HS-5 (cell line): ENCODE measurements around the gene ABCG4.
"Not testable (repeated sequence)": the region's sequence is repeated elsewhere in the genome, so short reads cannot be mapped to it uniquely, and the experiment has no call there.

Source experiments
- DNase-seq: peaks from one replicate; pipeline ENCODE4 v3.0.0-alpha.2; 2012; ENCODE audit warnings: low read depth

Gene ABCG4

GRCh38 chr11:119154178-119154577 lies 5.3 kb downstream of the ABCG4 start:
- no peak for DNase-seq

DNA sequence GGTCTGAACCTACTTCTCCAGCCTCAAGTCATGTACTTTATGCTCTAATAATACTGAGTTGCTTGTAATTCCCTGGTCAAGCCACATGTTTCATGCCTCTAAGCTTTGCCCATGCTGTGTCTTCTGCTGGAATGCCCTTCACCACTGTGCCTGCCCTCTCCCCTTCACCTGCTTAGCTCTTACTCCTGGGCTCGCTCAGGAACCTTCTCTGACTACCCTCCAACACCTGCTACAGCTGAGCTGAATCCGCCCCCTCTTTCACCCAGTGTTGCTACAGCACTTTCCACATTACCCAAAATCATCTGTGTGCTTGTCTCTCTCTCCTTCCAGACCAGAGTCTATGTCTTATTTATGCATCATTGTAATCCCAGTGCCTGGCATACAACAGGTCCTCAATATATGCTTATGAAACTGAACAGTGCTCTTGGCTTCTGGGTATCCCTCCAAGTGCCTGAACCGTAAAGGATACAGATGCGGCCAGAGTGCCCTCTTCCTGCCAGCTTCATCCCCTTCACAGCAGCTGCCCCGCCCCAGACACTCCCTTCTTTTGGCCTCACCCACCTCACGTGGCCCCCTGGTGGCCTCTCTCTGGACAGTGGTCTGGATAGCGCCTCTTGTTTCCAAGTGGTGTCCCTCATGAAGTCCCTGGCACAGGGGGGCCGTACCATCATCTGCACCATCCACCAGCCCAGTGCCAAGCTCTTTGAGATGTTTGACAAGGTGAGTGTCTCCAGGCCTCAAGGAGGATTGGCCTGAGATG lies 7.1 kb downstream of the ABCG4 start:
- no peak for DNase-seq

DNA sequence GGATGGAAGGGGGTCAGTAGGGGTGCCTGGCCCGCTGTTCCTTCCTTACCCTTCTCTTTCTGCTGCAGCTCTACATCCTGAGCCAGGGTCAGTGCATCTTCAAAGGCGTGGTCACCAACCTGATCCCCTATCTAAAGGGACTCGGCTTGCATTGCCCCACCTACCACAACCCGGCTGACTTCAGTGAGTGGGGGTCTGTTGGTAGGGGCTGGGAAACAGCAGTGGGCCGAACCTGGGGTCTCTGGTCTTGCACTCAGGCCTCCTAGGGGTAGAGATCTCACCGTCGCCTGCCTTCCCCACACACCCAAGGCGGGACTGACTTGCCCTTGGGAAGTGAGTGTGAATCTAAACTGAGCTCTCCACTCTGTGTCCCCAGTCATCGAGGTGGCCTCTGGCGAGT lies 7.6 kb downstream of the ABCG4 start:
- DNase-seq: no peak

DNA sequence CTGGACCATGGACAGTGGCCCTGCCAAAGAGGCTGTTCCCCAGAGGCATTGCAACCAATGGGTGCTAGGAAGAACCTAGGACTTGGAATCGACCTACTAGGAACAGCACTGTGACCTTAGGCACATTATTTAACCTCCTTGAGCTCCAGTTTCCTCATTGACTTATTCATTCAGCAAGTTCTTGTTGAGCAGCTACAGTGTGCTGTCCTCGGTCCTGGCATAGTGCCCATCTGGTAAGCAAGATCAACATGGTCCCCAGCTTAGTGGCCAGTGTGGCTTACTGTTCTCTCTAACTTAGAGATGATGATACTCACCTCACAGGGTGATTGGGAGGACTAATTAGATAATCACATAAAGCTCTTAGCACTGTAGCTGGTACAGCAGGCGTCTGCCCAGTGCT lies 8.2 kb downstream of the ABCG4 start:
- no peak for DNase-seq

- DNase-seq: no peak
Measured at GRCh38 chr11:119158467-119158866, 9.6 kb downstream of the ABCG4 start.

DNA sequence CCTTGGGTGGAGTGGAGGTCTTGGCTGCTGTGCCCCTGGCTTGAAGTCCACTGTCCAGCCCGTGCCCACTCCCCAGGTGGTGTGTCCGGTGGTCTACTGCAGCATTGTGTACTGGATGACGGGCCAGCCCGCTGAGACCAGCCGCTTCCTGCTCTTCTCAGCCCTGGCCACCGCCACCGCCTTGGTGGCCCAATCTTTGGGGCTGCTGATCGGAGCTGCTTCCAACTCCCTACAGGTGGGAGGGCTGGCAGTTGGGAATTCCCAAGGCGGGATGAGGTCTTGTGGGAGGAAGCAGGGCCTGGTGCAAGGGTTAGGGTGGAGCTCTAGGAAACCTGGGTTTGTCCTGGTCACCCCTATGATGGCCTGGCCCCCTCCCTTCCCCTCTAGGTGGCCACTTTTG lies 11.3 kb downstream of the ABCG4 start:
- no peak for DNase-seq

GRCh38 chr11:119161871-119162270 lies 13.0 kb downstream of the ABCG4 start:
- no peak for DNase-seq

- DNase-seq: no peak
Measured at GRCh38 chr11:119166368-119167076, 17.7 kb downstream of the ABCG4 start.

GRCh38 chr11:119167077-119167458 lies 18.2 kb downstream of the ABCG4 start:
- DNase-seq: not testable (repeated sequence)

GRCh38 chr11:119167933-119168332 lies 19.1 kb downstream of the ABCG4 start:
- no peak for DNase-seq

- DNase-seq: peak; percentile 44
Measured at GRCh38 chr11:119168471-119169281, 19.8 kb downstream of the ABCG4 start, which contains the start of gene NLRX1. Gene NLRX1, plus strand, starts transcription at chr11:119168725. Its CDS starts 2,679 bp downstream, at chr11:119171404.

DNA sequence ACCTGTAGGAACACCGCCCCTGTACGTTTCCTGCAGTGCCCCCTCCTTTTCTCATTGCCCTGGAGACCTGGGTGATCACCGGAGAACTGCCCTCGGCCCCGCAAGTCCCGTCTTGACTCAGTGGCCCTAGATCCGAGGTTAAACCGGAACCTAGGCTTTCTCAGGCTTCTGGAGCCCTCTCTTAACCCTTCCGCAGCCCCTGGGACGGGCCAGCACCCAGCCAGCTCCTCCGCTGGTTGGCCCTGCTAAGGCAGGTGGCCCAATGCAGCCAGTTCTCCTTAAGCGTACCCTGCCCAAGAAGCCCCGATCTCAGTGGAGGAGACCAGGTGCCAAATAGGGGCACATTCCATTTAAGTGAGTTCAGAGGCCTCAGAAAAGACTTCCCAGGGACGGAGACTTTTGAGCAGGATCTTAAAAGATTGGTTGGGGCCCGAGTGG lies 20.4 kb downstream of the ABCG4 start:
- no peak for DNase-seq

GRCh38 chr11:119172513-119172912 lies 23.7 kb downstream of the ABCG4 start:
- no peak for DNase-seq

GRCh38 chr11:119173453-119173852 lies 24.6 kb downstream of the ABCG4 start:
- no peak for DNase-seq

DNA sequence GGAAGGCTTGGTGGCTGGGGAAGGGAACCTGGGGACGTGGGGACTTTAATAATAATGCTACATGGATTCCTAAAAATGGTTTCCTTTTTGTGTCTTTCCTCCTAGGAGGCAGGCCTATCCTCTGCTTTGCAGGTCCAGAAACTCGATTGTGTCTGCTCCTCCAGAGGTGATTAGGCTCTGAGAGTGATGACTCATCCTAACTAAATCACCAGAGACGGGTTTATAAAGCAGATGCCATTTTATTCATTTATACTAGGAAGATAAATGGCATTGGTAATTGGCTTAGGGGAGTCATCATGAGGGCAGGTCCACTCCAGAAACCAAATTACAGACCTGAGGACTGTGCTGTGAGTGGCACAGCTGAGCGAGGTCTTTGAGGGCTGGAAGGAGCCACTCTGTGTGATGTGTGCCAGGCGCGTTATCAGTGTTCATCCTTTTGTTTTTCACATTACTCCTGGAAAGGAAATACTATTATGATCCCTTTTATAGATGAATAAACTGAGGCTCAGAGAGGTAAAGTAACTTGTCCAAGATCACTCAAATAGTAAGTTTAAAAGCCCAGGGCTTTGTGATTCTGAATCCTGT lies 26.7 kb downstream of the ABCG4 start:
- DNase-seq: no peak

GRCh38 chr11:119178166-119178680 lies 29.4 kb downstream of the ABCG4 start:
- no peak for DNase-seq

GRCh38 chr11:119179342-119179741 lies 30.5 kb downstream of the ABCG4 start:
- no peak for DNase-seq

- no peak for DNase-seq
Measured at GRCh38 chr11:119179983-119180382, 31.1 kb downstream of the ABCG4 start.

DNA sequence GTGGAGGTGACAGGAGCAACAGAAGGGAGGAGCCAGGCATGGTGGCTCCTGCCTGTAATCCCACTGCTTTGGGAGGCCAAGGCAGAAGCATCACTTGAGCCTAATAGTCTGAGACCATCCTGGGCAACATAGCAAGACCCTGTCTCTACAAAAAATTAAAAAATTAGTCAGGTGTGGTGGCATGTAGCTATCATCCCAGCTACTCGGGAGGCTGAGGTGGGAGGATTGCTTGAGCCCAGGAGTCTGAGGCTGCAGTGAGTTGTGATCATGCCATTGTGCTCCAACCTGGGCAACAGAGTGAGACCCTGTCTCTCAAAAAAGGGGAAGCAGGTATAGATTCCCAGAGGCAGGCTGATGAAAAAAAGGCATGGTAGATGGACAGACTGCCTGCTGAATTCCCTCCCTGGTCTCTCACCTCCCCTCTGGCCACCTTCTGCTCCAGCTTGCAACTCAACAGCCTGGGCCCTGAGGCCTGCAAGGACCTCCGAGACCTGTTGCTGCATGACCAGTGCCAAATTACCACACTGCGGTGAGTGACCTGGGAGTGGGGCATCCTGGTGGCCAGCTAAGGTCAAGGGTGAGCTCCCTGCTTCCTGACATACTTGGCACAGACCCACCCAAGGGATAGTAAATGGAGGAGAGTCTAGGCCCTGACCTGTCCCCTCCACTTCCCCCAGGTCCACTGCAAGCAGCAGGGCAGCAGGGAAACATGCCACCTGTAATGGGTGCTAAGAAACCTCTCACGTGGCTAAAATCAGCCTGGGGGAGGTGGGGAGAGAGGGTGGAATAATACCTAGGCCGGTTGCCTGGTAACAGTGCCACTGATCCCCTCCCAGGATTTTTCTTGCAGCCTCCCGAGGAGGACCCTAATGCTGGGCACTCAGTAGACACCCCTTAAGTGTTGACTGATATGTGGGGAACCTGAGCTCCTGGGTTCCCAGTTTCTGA lies 32.2 kb downstream of the ABCG4 start:
- DNase-seq: no peak

- DNase-seq: no peak
Measured at GRCh38 chr11:119181677-119182412, 33.0 kb downstream of the ABCG4 start.
